Measurements from ENCODE around the gene PHF21A. TPM values are rescaled to one million over a fixed set of nuclear protein-coding genes. Genes with fewer than 3 reads are reported as not detected.

Gene PHF21A
- total RNA-seq, 4 donors from 2014 or later, result 9.8 to 20.2 (median 15.4) TPM

GRCh38 chr11:45945397-45945999, 175.8 kb downstream of the PHF21A start:
- ATAC-seq (peak; percentile 52 to 66), DNase-seq (no peak)
- Histone ChIP-seq H3K4me1 (peaks cover 10 to 12% of the 10 kb centered on the region in 2 donors), H3K27me3 (no peaks in the 10 kb centered on the region), H3K36me3 (peaks cover 0 to 51% of the 10 kb centered on the region in 2 donors), H3K27ac (peak overlapping the region in 3 of 4 donors; percentile 9 to 46 (median 39)), H3K4me3 (no peak overlapping the region), H3K9me3 (no peaks in the 10 kb centered on the region)
- in situ Hi-C loops (cut with MboI; ENCODE audit: low sequenced_read_pairs in 4 of 4) (no loop called here), intact Hi-C loops (cut with DNase I; ENCODE audit: low total_unique reads) (no loop called here)
- TF ChIP-seq CTCF (IDR thresholded peaks at IDR 0.05 in 4 of 5, conservative IDR thresholded peaks at IDR 0.05 in 1 of 5) (no peak), POLR2A (IDR thresholded peaks at IDR 0.05) (no peak)

GRCh38 chr11:45942381-45942780, 178.9 kb downstream of the PHF21A start:
- peaks cover 10 to 12% of the 10 kb centered on the region in 2 donors for H3K4me1 ChIP-seq
- ATAC-seq, result no peak

GRCh38 chr11:45941285-45941684, 180.0 kb downstream of the PHF21A start:
- no peaks in the 10 kb centered on the region for H3K27me3 ChIP-seq
- DNase-seq (no peak), ATAC-seq (no peak)
- peaks cover 0 to 31% of the 10 kb centered on the region in 2 donors for H3K36me3 ChIP-seq
- peaks cover 10 to 17% of the 10 kb centered on the region in 2 donors for H3K4me1 ChIP-seq
- intact Hi-C loops (cut with DNase I; ENCODE audit: low total_unique reads), result no loop called here
- H3K27ac ChIP-seq, result no peak overlapping the region
- no peak overlapping the region for H3K4me3 ChIP-seq
- no peaks in the 10 kb centered on the region for H3K9me3 ChIP-seq
- TF ChIP-seq CTCF (IDR thresholded peaks at IDR 0.05 in 4 of 5, conservative IDR thresholded peaks at IDR 0.05 in 1 of 5) (no peak), POLR2A (IDR thresholded peaks at IDR 0.05) (no peak)
- in situ Hi-C loops (cut with MboI; ENCODE audit: low sequenced_read_pairs in 4 of 4), result no loop called here

More at GRCh38 chr11:45942381-45942780, 178.9 kb downstream of the PHF21A start:
- Histone ChIP-seq H3K4me3 (no peak overlapping the region), H3K27me3 (no peaks in the 10 kb centered on the region), H3K27ac (no peak overlapping the region), H3K9me3 (no peaks in the 10 kb centered on the region), H3K36me3 (peaks cover 0 to 29% of the 10 kb centered on the region in 2 donors)
- no peak for DNase-seq
- in situ Hi-C loops (cut with MboI; ENCODE audit: low sequenced_read_pairs in 4 of 4), result no loop called here
- intact Hi-C loops (cut with DNase I; ENCODE audit: low total_unique reads), result no loop called here
- TF ChIP-seq POLR2A (IDR thresholded peaks at IDR 0.05) (no peak), CTCF (IDR thresholded peaks at IDR 0.05 in 4 of 5, conservative IDR thresholded peaks at IDR 0.05 in 1 of 5) (no peak)

GRCh38 chr11:45939836-45940235, 181.4 kb downstream of the PHF21A start:
- ATAC-seq, result no peak
- Histone ChIP-seq H3K36me3 (peaks cover 0 to 30% of the 10 kb centered on the region in 2 donors), H3K27ac (no peak overlapping the region), H3K9me3 (no peaks in the 10 kb centered on the region), H3K4me1 (peaks cover 0 to 7% of the 10 kb centered on the region in 2 donors), H3K27me3 (no peaks in the 10 kb centered on the region), H3K4me3 (no peak overlapping the region)
- intact Hi-C loops (cut with DNase I; ENCODE audit: low total_unique reads), result no loop called here
- no peak for TF ChIP-seq POLR2A (IDR thresholded peaks at IDR 0.05)
- TF ChIP-seq CTCF (IDR thresholded peaks at IDR 0.05 in 4 of 5, conservative IDR thresholded peaks at IDR 0.05 in 1 of 5), result no peak
- in situ Hi-C loops (cut with MboI; ENCODE audit: low sequenced_read_pairs in 4 of 4), result no loop called here
- no peak for DNase-seq

Measured in gastrocnemius medialis (tissue), 4 donors.